Liver (tissue), 3 donors: ENCODE results near the gene DHX32.

Source experiments
- FOXA1 ChIP-seq: IDR thresholded peaks from 2 replicates; pipeline ENCODE4 v1.6.1; 2016; ENCODE audit warnings: antibody characterized with exemption
- GABPA ChIP-seq, 2 donors: IDR thresholded peaks in 1 of 2; conservative IDR thresholded peaks in 1 of 2; 2 replicates each; pipeline ENCODE4 v1.6.1; 2016; ENCODE audit warnings: antibody characterized with exemption in 2 of 2, mild to moderate bottlenecking in 1 of 2, moderate library complexity in 1 of 2
- JUND ChIP-seq, 2 donors: IDR thresholded peaks; 2 replicates each; pipeline ENCODE4 v1.6.1; 2016; ENCODE audit warnings: antibody characterized with exemption in 2 of 2
- TAF1 ChIP-seq: conservative IDR thresholded peaks from 2 replicates; pipeline ENCODE4 v1.6.1; 2016; ENCODE audit warnings: antibody characterized with exemption, mild to moderate bottlenecking
- YY1 ChIP-seq: IDR thresholded peaks from 2 replicates; pipeline ENCODE4 v1.6.1; 2016; ENCODE audit warnings: antibody characterized with exemption, mild to moderate bottlenecking
- TF ChIP-seq, protein P1 (sequence below): fragments of 150-350 bp; IDR thresholded peaks from 2 replicates; pipeline ENCODE4 v1.5.1; 2017; ENCODE audit warnings: improper control_type of control experiment, low read depth, low read length; ENCODE audit not compliant: missing input control
- TF ChIP-seq, protein P2 (sequence below): IDR thresholded peaks from 2 replicates; pipeline ENCODE4 v1.6.1; 2016; ENCODE audit warnings: antibody characterized with exemption
- donor health status: healthy.
- donor health status: healthy.

GRCh38 chr10:125827133-125827532 lies 54.0 kb downstream of the DHX32 start:
- TF ChIP-seq, protein P1, sequence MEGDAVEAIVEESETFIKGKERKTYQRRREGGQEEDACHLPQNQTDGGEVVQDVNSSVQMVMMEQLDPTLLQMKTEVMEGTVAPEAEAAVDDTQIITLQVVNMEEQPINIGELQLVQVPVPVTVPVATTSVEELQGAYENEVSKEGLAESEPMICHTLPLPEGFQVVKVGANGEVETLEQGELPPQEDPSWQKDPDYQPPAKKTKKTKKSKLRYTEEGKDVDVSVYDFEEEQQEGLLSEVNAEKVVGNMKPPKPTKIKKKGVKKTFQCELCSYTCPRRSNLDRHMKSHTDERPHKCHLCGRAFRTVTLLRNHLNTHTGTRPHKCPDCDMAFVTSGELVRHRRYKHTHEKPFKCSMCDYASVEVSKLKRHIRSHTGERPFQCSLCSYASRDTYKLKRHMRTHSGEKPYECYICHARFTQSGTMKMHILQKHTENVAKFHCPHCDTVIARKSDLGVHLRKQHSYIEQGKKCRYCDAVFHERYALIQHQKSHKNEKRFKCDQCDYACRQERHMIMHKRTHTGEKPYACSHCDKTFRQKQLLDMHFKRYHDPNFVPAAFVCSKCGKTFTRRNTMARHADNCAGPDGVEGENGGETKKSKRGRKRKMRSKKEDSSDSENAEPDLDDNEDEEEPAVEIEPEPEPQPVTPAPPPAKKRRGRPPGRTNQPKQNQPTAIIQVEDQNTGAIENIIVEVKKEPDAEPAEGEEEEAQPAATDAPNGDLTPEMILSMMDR, result no peak
- TF ChIP-seq JUND (IDR thresholded peaks at IDR 0.05) (no peak), GABPA (IDR thresholded peaks at IDR 0.05 in 1 of 2, conservative IDR thresholded peaks at IDR 0.05 in 1 of 2) (no peak), YY1 (no peak), FOXA1 (no peak), TAF1 (no peak)
- TF ChIP-seq, protein P2, sequence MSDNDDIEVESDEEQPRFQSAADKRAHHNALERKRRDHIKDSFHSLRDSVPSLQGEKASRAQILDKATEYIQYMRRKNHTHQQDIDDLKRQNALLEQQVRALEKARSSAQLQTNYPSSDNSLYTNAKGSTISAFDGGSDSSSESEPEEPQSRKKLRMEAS, result no peak
